ENCODE measurements around the gene OVCH1.
A peak's percentile ranks its signal among the peaks of the same experiment; 100 is the strongest.

The OVCH1 gene

DNA sequence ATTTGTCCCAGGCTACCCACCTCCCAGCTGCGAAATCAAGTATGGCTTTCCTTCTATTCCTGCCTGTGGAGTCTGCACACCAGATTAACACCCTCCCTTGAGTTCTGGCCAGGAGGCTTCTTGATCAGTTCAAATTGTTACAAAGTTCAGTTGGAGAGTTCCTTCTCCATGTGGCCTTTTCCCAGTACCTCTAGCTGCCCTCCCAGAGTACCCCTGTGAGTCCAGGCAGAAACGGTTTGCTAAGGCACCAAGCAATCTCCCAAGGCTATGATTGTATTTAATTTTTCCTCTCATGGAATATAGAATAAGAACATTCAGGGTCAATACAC is 66.8 kb downstream of the OVCH1 start:
- CTCF ChIA-PET = interaction anchor here (1.3 kb wide), 1 partner anchor 9 kb away, joined by 4 read pairs; no protein-coding TSS in a partner anchor
- TF ChIP-seq, protein P1, sequence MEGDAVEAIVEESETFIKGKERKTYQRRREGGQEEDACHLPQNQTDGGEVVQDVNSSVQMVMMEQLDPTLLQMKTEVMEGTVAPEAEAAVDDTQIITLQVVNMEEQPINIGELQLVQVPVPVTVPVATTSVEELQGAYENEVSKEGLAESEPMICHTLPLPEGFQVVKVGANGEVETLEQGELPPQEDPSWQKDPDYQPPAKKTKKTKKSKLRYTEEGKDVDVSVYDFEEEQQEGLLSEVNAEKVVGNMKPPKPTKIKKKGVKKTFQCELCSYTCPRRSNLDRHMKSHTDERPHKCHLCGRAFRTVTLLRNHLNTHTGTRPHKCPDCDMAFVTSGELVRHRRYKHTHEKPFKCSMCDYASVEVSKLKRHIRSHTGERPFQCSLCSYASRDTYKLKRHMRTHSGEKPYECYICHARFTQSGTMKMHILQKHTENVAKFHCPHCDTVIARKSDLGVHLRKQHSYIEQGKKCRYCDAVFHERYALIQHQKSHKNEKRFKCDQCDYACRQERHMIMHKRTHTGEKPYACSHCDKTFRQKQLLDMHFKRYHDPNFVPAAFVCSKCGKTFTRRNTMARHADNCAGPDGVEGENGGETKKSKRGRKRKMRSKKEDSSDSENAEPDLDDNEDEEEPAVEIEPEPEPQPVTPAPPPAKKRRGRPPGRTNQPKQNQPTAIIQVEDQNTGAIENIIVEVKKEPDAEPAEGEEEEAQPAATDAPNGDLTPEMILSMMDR (IDR thresholded peaks at IDR 0.05; ENCODE audit: control extremely low read depth, extremely low read depth, low read depth, missing control alignments) = no peak
- POLR2A ChIA-PET = no interaction called here
- no peak for DNase-seq (ENCODE audit: extremely low spot score)

DNA sequence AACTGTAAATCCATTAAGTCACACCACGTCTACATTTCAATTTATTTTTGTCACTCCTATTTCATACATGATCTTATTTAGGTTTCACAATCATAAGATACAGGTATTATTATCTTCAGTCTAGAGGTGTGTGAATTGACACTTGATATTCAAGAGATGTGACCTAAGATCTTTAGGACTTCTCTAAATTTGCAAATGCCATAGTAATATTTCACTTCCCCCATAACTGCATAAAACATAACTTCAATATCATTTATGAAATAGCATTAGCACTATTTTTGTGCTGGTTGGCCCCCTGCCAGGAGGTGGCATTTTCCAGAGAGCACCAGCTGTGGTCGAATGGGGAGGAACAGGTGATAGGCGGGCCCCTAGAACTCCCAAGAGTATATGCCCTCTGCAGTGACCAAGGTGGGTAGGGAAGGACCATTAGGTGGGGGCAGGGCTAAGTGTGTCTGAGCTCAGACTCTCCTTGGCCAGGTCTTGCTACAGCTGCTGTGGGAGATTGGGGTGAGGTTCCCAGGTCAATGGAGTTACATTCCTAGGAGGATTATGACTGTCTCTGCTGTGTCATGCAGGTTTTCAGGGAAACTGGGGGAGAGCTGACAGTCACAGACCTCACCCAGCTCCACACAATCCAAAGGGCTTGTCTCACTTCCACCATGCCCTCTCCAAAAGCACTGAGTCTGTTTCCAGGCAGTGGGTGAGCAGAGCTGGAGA is 67.3 kb downstream of the OVCH1 start:
- no peak for DNase-seq (ENCODE audit: extremely low spot score)
- POLR2A ChIA-PET = no interaction called here
- TF ChIP-seq, protein P1 (IDR thresholded peaks at IDR 0.05; ENCODE audit: control extremely low read depth, extremely low read depth, low read depth, missing control alignments) = no peak
- CTCF ChIA-PET = interaction anchor here (1.3 kb wide), 1 partner anchor 9 kb away, joined by 4 read pairs; no protein-coding TSS in a partner anchor

DNA sequence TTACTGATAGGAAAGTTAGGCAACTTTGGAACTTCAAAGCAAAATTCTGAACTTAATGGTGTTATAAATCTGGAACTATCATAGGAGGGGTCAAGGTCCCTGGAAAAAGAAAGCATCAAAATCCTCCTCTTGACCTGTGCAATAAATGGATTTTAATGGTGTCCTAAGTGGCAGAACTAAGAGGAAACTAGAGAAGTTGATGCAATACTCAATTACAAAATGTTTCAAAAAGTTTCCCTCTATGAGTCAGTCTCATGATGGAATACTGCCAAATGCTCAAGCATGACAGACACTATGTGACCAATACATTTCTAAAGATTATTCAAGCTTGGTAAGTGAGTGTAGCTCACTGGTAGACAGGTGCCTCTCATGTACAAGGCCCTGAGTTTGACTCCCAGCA is 68.9 kb downstream of the OVCH1 start:
- peak; percentile 12 for DNase-seq (ENCODE audit: extremely low spot score)
- POLR2A ChIA-PET = no interaction called here

DNA sequence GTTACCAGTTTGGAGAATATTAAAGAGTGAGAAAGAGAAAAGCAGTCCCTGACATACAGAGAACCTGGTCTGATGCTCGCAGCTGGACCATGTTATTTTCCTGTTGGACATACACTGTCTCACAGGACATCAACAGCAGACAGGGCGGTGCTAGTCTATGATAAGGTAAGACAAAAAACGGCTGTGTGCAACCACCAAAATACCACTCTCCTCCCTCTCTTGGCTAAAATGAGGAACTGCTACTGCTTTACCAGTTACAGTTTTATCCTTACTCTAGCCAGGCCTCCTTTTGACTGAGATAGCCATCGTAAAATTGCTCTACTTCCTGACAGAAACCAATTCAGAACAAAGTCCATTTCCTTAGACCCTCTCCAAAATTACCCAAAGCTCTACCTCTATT is 69.5 kb downstream of the OVCH1 start:
- ChIA-PET CTCF (interaction anchor here (0.7 to 2.9 kb wide), 9 partner anchors 8 to 122 kb away, joined by 3 to 25 read pairs (median 3); no protein-coding TSS in a partner anchor), POLR2A (no interaction called here)
- peak; percentile 63 for DNase-seq (ENCODE audit: extremely low spot score)
- TF ChIP-seq, protein P1 (IDR thresholded peaks at IDR 0.05; ENCODE audit: control extremely low read depth, extremely low read depth, low read depth, missing control alignments) = peak; percentile 29

More for the DNA sequence above, 68.9 kb downstream of the OVCH1 start:
- CTCF ChIA-PET = interaction anchor here (0.7 to 2.9 kb wide), 5 partner anchors 8 to 122 kb away, joined by 3 to 25 read pairs (median 3); no protein-coding TSS in a partner anchor
- TF ChIP-seq, protein P1 (IDR thresholded peaks at IDR 0.05; ENCODE audit: control extremely low read depth, extremely low read depth, low read depth, missing control alignments) = no peak

DNA sequence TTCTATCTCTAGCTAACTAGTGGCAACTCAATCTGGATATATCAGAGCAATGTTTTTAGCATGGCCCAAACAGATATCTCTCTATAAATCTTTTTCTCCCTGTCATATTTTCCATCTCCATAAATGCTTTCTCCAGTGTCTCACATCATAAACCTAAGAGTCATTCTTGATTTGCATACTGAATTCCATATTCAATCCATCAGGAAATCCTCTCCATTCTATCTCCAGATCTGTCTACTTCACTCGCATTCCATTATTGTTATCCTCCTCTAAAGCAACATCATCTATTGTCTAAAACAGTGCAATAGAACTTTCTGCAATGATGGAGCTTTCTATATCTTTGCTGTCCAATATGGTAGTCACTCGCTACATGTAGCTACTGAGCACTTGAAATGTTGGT is 71.0 kb downstream of the OVCH1 start:
- ChIA-PET CTCF (interaction anchor here (0.9 to 2.9 kb wide), 4 partner anchors 8 to 63 kb away, joined by 3 to 25 read pairs (median 3); no protein-coding TSS in a partner anchor), POLR2A (no interaction called here)
- DNase-seq (ENCODE audit: extremely low spot score) = no peak
- TF ChIP-seq, protein P1 (IDR thresholded peaks at IDR 0.05; ENCODE audit: control extremely low read depth, extremely low read depth, low read depth, missing control alignments) = no peak

DNA sequence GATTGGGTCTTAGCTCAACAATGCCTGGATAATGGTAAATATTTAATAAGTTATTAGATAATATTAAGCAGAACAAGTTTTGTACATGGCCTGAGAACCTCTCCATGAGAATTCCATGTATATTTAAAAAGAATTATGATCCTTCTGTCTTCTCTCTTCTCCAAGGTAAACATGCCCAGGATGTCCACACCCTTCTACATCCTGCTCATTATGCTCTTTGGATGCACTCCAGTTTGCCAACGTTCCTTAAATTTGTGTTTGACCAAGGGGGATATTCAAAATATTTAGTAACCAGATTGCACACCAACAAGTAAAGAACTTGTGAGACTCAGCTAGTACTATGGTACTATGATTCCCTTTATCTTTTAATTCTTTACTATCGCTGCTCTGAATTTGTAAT is 71.8 kb downstream of the OVCH1 start:
- ChIA-PET CTCF (interaction anchor here (0.9 to 1.0 kb wide), 2 partner anchors 9 to 10 kb away, joined by 3 read pairs; no protein-coding TSS in a partner anchor), POLR2A (no interaction called here)
- TF ChIP-seq, protein P1 (IDR thresholded peaks at IDR 0.05; ENCODE audit: control extremely low read depth, extremely low read depth, low read depth, missing control alignments) = no peak
- no peak for DNase-seq (ENCODE audit: extremely low spot score)
